ENCODE measurements around the gene ASB1.

ASB1 gene

GRCh38 chr2:238467792-238468191 is 41.1 kb downstream of the ASB1 start:
- no peak for DNase-seq (ENCODE audit: low read depth)

GRCh38 chr2:238469155-238469554 is 42.4 kb downstream of the ASB1 start:
- no peak for DNase-seq (ENCODE audit: low read depth)

- no peak for DNase-seq (ENCODE audit: low read depth)
Measured at GRCh38 chr2:238473014-238473413, 46.3 kb downstream of the ASB1 start.

- no peak for DNase-seq (ENCODE audit: low read depth)
Measured at GRCh38 chr2:238473523-238473922, 46.8 kb downstream of the ASB1 start.

- DNase-seq (ENCODE audit: low read depth) = no peak
Measured at GRCh38 chr2:238475034-238475433, 48.3 kb downstream of the ASB1 start.

GRCh38 chr2:238475566-238475965 is 48.8 kb downstream of the ASB1 start:
- no peak for DNase-seq (ENCODE audit: low read depth)

GRCh38 chr2:238476258-238476657 is 49.5 kb downstream of the ASB1 start:
- no peak for DNase-seq (ENCODE audit: low read depth)

GRCh38 chr2:238478216-238478615 is 51.5 kb downstream of the ASB1 start:
- DNase-seq (ENCODE audit: low read depth) = no peak

GRCh38 chr2:238479847-238480246 is 53.1 kb downstream of the ASB1 start:
- DNase-seq (ENCODE audit: low read depth) = no peak

GRCh38 chr2:238483021-238483420 is 56.3 kb downstream of the ASB1 start:
- DNase-seq (ENCODE audit: low read depth) = no peak

- no peak for DNase-seq (ENCODE audit: low read depth)
Measured at GRCh38 chr2:238483656-238484055, 56.9 kb downstream of the ASB1 start.

GRCh38 chr2:238484522-238485452 is 58.1 kb downstream of the ASB1 start:
- DNase-seq (ENCODE audit: low read depth) = no peak

GRCh38 chr2:238486123-238486848 is 59.6 kb downstream of the ASB1 start:
- DNase-seq (ENCODE audit: low read depth) = no peak

- DNase-seq (ENCODE audit: low read depth) = no peak
Measured at GRCh38 chr2:238487134-238487533, 60.4 kb downstream of the ASB1 start.

GRCh38 chr2:238487652-238488346 is 61.1 kb downstream of the ASB1 start:
- no peak for DNase-seq (ENCODE audit: low read depth)

GRCh38 chr2:238488347-238488826 is 61.7 kb downstream of the ASB1 start:
- peak; percentile 8 for DNase-seq (ENCODE audit: low read depth)

- DNase-seq (ENCODE audit: low read depth) = no peak
Measured at GRCh38 chr2:238489431-238489830, 62.7 kb downstream of the ASB1 start.

GRCh38 chr2:238489896-238490295 is 63.2 kb downstream of the ASB1 start:
- no peak for DNase-seq (ENCODE audit: low read depth)

- DNase-seq (ENCODE audit: low read depth) = no peak
Measured at GRCh38 chr2:238492840-238493239, 66.1 kb downstream of the ASB1 start.

GRCh38 chr2:238493411-238493810 is 66.7 kb downstream of the ASB1 start:
- DNase-seq (ENCODE audit: low read depth) = no peak

- DNase-seq (ENCODE audit: low read depth) = no peak
Measured at GRCh38 chr2:238493880-238494572, 67.3 kb downstream of the ASB1 start.

- no peak for DNase-seq (ENCODE audit: low read depth)
Measured at GRCh38 chr2:238494573-238494961, 67.8 kb downstream of the ASB1 start.
